Esophagus squamous epithelium (tissue), 4 donors: ENCODE data around the gene RCSD1.

Experiments
- CTCF ChIP-seq, 6 experiments: fragments of 450-650 bp in 4 of 6; fragments of 200-600 bp in 2 of 6; sonication (generic) in 2 of 6; IDR thresholded peaks; one replicate each; pipeline ENCODE4 v1.5.1; 2016 to 2019; ENCODE audit warnings: antibody characterized with exemption in 6 of 6, mild to moderate bottlenecking in 4 of 6, moderate library complexity in 4 of 6
- POLR2A ChIP-seq, 4 donors: fragments of 450-650 bp; IDR thresholded peaks; one replicate each; pipeline ENCODE4 v1.6.1; 2017; ENCODE audit warnings: antibody characterized with exemption in 4 of 4, mild to moderate bottlenecking in 4 of 4, moderate library complexity in 3 of 4

- TF ChIP-seq POLR2A (IDR thresholded peaks at IDR 0.05) (no peak), CTCF (IDR thresholded peaks at IDR 0.05) (no peak)
Measured at GRCh38 chr1:167748906-167749305, 118.9 kb downstream of the RCSD1 start.
